ENCODE results near the gene M6PR. TPM values are rescaled to one million over a fixed set of nuclear protein-coding genes. Genes with fewer than 3 reads are reported as not detected.

M6PR gene
- total and polyA plus RNA-seq, 2 of the 13 experiments (the other 11 are each of a cell fraction or from before 2014, with no cell fraction given), result 98.2 to 127 TPM

DNA sequence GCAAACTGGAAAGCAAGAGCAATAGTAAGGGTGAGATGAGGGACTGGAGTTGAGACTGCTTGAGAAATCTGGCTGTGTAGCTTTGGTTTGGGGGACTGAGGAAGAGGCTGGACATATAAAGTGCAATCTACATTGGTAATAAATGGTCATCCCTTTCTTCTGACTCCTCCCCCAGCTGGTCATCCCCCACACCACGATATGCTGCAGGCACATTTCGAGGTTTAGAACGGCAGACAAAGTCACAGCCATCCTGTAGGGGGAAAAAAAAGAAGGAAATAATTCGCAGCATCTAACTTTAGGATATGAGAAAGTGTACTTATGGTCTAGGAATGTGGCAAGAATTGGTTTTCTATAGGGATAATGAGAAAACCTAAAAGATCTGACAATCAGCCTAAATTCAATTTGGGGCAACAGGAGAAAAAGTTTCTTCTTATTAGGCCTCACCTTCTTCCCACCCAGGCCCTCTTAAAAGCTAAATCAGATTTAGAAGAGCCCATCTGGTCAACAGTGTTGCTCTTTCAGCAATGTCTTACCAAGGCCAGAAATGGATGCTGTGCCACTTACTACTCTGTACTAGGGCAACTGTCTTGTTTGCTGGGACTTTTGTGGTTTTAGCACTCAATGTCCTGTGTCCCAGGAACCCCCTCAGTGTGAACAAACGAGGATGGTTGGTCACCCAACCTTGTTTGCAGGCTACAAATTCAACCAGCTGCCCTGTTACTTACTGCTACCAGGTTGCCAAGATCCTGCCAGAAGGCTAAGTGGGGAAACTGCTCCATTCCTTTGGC lies 7.6 kb downstream of the M6PR start:
- WGBS (ENCODE audit: low lambda C conversion rate), result 95% methylated on average over 4 of the region's 5 CpGs
- no peak overlapping the region for H3K4me2 ChIP-seq (ENCODE audit: low read depth, low read length)
- H3K36me3 ChIP-seq (replicated peaks in 1 of 2; ENCODE audit: control insufficient read depth in 1 of 2, insufficient read depth in 2 of 2, low read length in 2 of 2), result peaks cover 18 to 46% of the 10 kb centered on the region in 2 experiments
- intact Hi-C loops (cut with micrococcal nuclease; ENCODE audit: unreplicated experiment), result no loop called here
- no peak overlapping the region for H3K4me3 ChIP-seq (replicated peaks in 1 of 3; ENCODE audit: insufficient read depth in 1 of 3, low read depth in 2 of 3, low read length in 3 of 3)
- H4K20me1 ChIP-seq (ENCODE audit: insufficient read depth, low read length), result no peaks in the 10 kb centered on the region
- H3K4me1 ChIP-seq (ENCODE audit: insufficient read depth, low read length), result peaks cover 6% of the 10 kb centered on the region
- no peak overlapping the region for H3K9ac ChIP-seq (ENCODE audit: insufficient read depth, low read depth, low read length)
- in situ Hi-C loops (cut with HindIII; ENCODE audit: extremely low pct_ligation_motif_present, low pct_unique_long_range_greater_than_20kb), result loop anchor here (25.0 kb wide), 1 partner anchor 95 kb away; no protein-coding TSS in a partner anchor
- H3K27ac ChIP-seq (ENCODE audit: extremely low read length, insufficient read depth, low read length), result no peak overlapping the region
- no TSS peak for BruUV-seq (replicated peaks)
- CTCF ChIA-PET (ENCODE audit: low intra/inter-chr PET ratio, low total read pairs), result no interaction called here
- TF ChIP-seq RAD21 (CRISPR knock-in tag; IDR thresholded peaks at IDR 0.05) (no peak), ATAD3A (CRISPR knock-in tag; IDR thresholded peaks at IDR 0.05) (no peak), MXD4 (CRISPR knock-in tag; IDR thresholded peaks at IDR 0.05) (no peak), ZNF773 (CRISPR knock-in tag; IDR thresholded peaks at IDR 0.05; ENCODE audit: borderline replicate concordance) (no peak), ZNF687 (CRISPR knock-in tag; IDR thresholded peaks at IDR 0.05) (no peak), PTBP1 (IDR thresholded peaks at IDR 0.05; ENCODE audit: low read depth, low read length, poor library complexity, severe bottlenecking) (no peak), SIX4 (CRISPR knock-in tag; IDR thresholded peaks at IDR 0.05) (no peak)
- TF ChIP-seq, protein P1, sequence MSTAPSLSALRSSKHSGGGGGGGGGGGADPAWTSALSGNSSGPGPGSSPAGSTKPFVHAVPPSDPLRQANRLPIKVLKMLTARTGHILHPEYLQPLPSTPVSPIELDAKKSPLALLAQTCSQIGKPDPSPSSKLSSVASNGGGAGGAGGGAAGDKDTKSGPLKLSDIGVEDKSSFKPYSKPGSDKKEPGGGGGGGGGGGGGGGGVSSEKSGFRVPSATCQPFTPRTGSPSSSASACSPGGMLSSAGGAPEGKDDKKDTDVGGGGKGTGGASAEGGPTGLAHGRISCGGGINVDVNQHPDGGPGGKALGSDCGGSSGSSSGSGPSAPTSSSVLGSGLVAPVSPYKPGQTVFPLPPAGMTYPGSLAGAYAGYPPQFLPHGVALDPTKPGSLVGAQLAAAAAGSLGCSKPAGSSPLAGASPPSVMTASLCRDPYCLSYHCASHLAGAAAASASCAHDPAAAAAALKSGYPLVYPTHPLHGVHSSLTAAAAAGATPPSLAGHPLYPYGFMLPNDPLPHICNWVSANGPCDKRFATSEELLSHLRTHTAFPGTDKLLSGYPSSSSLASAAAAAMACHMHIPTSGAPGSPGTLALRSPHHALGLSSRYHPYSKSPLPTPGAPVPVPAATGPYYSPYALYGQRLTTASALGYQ (CRISPR knock-in tag; IDR thresholded peaks at IDR 0.05), result no peak
- peaks cover 11% of the 10 kb centered on the region for H3K79me2 ChIP-seq (ENCODE audit: insufficient read depth, low read length)
- no peaks in the 10 kb centered on the region for H3K9me3 ChIP-seq (ENCODE audit: low read length)
- DNase-seq (ENCODE audit: low spot score) (no peak), ATAC-seq (no peak), FAIRE-seq (no peak)
- POLR2A ChIA-PET, result no interaction called here
- no peak overlapping the region for H2AFZ ChIP-seq (ENCODE audit: low read length)
- no peaks in the 10 kb centered on the region for H3K27me3 ChIP-seq (ENCODE audit: control insufficient read depth in 1 of 2, insufficient read depth in 2 of 2, low read length in 2 of 2)

All from HepG2 (cell line).